Osteocyte (in vitro differentiated cells): ENCODE data around the gene USH1G. TPM values are rescaled to one million over a fixed set of nuclear protein-coding genes. Genes with fewer than 3 reads are reported as not detected.

Experiments
- DNase-seq: peaks from one replicate; pipeline ENCODE4 v3.0.0; 2021; ENCODE audit warnings: mixed read lengths; ENCODE audit not compliant: unreplicated experiment; ENCODE audit errors: extremely low spot score
- H3K27ac Mint-ChIP-seq: one replicate; pipeline ENCODE4 v1.8.0; 2021; ENCODE audit warnings: mild to moderate bottlenecking, mixed read lengths; ENCODE audit not compliant: unreplicated experiment
- H3K27me3 Mint-ChIP-seq: one replicate; pipeline ENCODE4 v1.8.0; 2021; ENCODE audit warnings: mixed read lengths; ENCODE audit not compliant: unreplicated experiment
- H3K36me3 Mint-ChIP-seq: one replicate; pipeline ENCODE4 v1.8.0; 2021; ENCODE audit warnings: mixed read lengths; ENCODE audit not compliant: unreplicated experiment
- H3K4me1 Mint-ChIP-seq: one replicate; pipeline ENCODE4 v1.8.0; 2021; ENCODE audit warnings: mixed read lengths; ENCODE audit not compliant: unreplicated experiment
- H3K4me3 Mint-ChIP-seq: one replicate; pipeline ENCODE4 v1.8.0; 2021; ENCODE audit warnings: mild to moderate bottlenecking, moderate library complexity, mixed read lengths; ENCODE audit not compliant: unreplicated experiment
- H3K9me3 Mint-ChIP-seq: one replicate; pipeline ENCODE4 v1.8.0; 2021; ENCODE audit warnings: mixed read lengths; ENCODE audit not compliant: unreplicated experiment
- total RNA-seq: library from RNA; stranded (reverse); gene quantifications from 2 replicates; pipeline ENCODE4 v1.2.1, GENCODE V29; 2021
- TF ChIP-seq, protein P1 (sequence below): fragments of 200-600 bp; sonication (generic); IDR thresholded peaks from 2 replicates; pipeline ENCODE4 v1.5.0; 2021; ENCODE audit warnings: antibody characterized with exemption, mild to moderate bottlenecking, moderate library complexity

USH1G gene
- total RNA-seq, 1 donor from 2014 or later: not detected

DNA sequence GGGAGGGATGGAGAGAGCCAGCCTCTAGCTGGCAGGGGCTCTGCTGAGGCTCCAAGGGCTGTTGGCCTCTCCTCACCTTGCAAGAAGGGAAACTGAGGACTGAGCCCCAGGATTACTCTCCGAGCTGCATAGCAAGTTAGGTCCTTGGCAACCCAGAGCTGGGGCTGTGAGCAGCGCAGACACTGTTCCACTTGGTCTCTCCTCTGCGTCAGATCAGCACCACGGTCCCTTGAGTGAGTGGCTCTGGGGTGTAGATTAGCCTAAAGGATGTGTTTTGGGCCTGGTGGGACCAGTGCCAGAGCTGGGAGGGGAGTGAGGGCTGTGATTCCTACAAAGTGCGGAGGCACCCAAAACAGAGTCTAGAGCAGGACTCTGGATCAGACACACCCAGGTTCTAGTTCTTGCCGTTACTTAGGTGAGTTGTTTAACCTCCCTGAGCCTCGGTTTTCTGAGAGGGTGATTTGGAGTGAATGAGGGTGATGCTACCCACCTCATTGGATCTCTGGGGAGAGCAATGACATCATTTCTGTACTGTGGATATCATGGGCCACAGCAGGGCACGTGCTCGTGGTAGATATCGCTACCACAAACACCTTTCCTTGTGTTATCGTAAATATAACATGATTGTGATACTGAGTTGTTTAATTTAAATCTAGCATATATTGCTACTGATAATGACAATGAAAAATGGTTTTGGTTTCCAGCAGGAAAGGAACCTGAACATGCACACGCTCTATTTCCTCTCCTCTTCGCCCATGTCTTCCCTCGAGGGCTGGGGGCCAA is 21.5 kb downstream of the USH1G start:
- Mint-ChIP-seq H3K27me3 (peaks cover 31% of the 10 kb centered on the region), H3K4me1 (no peaks in the 10 kb centered on the region), H3K4me3 (no peak overlapping the region), H3K36me3 (no peaks in the 10 kb centered on the region), H3K9me3 (no peaks in the 10 kb centered on the region), H3K27ac (no peak overlapping the region)
- DNase-seq: no peak
- TF ChIP-seq, protein P1, sequence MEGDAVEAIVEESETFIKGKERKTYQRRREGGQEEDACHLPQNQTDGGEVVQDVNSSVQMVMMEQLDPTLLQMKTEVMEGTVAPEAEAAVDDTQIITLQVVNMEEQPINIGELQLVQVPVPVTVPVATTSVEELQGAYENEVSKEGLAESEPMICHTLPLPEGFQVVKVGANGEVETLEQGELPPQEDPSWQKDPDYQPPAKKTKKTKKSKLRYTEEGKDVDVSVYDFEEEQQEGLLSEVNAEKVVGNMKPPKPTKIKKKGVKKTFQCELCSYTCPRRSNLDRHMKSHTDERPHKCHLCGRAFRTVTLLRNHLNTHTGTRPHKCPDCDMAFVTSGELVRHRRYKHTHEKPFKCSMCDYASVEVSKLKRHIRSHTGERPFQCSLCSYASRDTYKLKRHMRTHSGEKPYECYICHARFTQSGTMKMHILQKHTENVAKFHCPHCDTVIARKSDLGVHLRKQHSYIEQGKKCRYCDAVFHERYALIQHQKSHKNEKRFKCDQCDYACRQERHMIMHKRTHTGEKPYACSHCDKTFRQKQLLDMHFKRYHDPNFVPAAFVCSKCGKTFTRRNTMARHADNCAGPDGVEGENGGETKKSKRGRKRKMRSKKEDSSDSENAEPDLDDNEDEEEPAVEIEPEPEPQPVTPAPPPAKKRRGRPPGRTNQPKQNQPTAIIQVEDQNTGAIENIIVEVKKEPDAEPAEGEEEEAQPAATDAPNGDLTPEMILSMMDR: no peak

DNA sequence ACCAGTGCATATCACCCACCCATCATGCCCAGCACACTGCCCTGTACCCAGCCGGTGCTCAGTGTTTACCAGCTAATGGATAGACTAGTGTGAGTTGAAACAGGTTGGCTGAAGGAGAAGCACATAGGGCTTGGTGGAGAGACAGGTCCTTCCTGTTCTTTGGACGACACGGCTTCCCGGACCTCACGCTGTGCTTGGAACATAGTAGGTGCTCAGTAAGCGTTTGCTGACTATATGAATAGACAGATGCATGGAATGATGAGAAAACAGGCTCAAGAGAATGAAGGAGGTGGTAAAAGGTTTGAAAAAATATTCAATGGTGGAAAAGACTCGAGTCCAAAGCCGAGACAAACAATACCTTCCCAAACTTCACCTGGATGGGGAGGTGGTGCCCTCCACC is 22.8 kb downstream of the USH1G start:
- peak; percentile 73 for DNase-seq
- TF ChIP-seq, protein P1: no peak
- no peak overlapping the region for H3K4me3 Mint-ChIP-seq

DNA sequence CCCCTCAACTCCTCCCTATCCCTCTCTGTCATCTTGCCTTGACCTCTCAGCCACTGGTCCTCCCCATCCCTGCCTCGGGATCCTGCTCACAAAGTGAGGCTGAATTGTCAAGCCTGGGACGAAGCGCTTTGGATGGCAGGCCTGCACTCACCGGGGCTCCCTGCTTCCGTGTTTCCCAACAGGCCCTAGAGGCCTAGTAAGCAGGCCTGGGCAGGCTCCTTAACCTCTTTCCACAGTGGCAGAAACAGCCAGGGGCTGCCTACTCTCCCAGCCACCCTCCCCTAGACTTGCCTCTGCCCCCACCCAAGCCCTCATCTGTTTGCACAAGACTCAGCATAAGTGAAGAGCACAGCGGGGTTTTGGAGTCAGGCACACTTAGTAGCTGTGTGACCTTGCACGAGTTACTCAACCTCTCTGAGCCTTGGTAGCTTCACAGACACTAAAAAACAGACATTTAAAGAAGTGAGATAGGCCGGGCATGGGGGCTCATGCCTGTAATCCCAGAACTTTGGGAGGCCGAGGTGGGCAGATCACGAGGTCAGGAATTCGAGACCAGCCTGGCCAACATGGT is 24.6 kb downstream of the USH1G start:
- H3K27me3 Mint-ChIP-seq: peaks cover 55% of the 10 kb centered on the region
- H3K4me1 Mint-ChIP-seq: peaks cover 3% of the 10 kb centered on the region
- no peak for DNase-seq
- no peak overlapping the region for H3K4me3 Mint-ChIP-seq
- H3K27ac Mint-ChIP-seq: no peak overlapping the region
- no peaks in the 10 kb centered on the region for H3K36me3 Mint-ChIP-seq
- no peaks in the 10 kb centered on the region for H3K9me3 Mint-ChIP-seq
- TF ChIP-seq, protein P1: no peak

More for the DNA sequence above, 22.8 kb downstream of the USH1G start:
- H3K36me3 Mint-ChIP-seq: no peaks in the 10 kb centered on the region
- no peaks in the 10 kb centered on the region for H3K4me1 Mint-ChIP-seq
- no peaks in the 10 kb centered on the region for H3K9me3 Mint-ChIP-seq
- H3K27ac Mint-ChIP-seq: no peak overlapping the region
- peaks cover 41% of the 10 kb centered on the region for H3K27me3 Mint-ChIP-seq

DNA sequence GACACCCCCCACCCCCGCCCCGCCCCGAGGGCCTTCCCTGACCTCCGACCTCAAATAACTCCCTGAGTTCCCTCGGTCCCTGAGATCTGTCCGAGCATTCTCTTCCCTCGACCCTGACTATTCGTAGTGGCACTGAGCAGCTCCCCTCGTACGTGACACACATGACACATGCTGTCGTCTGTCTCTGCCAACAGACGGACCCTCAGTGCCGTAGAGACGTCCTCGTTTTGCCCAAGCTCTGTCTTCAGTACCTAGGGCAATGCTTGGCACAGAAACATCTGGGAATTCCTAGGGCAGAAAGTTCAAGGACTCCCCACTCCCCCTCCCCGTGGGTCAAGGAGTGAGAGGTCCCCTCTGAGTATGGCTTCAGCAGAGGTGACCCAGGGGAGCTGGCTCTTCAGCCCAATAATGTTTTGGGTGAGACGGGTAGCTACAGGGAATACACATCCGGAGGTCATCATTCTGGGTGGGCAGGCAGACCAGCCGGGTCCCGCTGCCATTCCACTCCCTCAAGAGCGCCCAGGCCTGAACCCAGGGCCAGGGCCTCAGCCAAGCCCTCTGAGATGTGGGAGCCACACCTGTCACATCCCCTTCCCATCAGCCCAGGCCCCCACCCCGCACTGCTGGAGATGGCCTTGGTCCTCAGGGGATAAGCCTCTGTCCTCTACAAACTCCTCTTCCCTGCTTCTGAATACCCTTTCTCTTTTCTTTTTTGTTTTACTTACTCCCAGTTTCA is 29.0 kb downstream of the USH1G start:
- Mint-ChIP-seq H3K27ac (no peak overlapping the region), H3K4me3 (peak overlapping the region; percentile 65), H3K4me1 (peaks cover 3% of the 10 kb centered on the region), H3K9me3 (no peaks in the 10 kb centered on the region), H3K36me3 (no peaks in the 10 kb centered on the region), H3K27me3 (peaks cover 62% of the 10 kb centered on the region)
- DNase-seq: no peak
- TF ChIP-seq, protein P1: no peak
